Panc1 (cell line): ENCODE data around the gene KIAA1958.

Experiments
- POLR2AphosphoS5 ChIP-seq: IDR thresholded peaks from 2 replicates; pipeline ENCODE4 v1.6.1; 2012; ENCODE audit warnings: mild to moderate bottlenecking, low read depth, low read length, moderate library complexity
- SIN3A ChIP-seq: IDR thresholded peaks from 2 replicates; pipeline ENCODE4 v1.6.1; 2012; ENCODE audit warnings: low read depth, mild to moderate bottlenecking, low read length, moderate library complexity, borderline replicate concordance; ENCODE audit not compliant: insufficient read depth
- TCF7L2 ChIP-seq: IDR thresholded peaks from 2 replicates; pipeline ENCODE4 v1.6.1; 2011; ENCODE audit warnings: mild to moderate bottlenecking, low read depth, low read length, inconsistent platforms
- TF ChIP-seq, protein P1 (sequence below): fragments of 450-650 bp; IDR thresholded peaks from 2 replicates; pipeline ENCODE4 v1.5.1; 2017; ENCODE audit warnings: mild to moderate bottlenecking
- TF ChIP-seq, protein P2 (sequence below), 2 experiments: IDR thresholded peaks; 2 replicates each; pipeline ENCODE4 v1.6.1; 2011 to 2012; ENCODE audit warnings: low read depth in 2 of 2, control low read depth in 1 of 2, low read length in 1 of 2, mild to moderate bottlenecking in 1 of 2, moderate library complexity in 1 of 2; ENCODE audit not compliant: insufficient read depth in 1 of 2

DNA sequence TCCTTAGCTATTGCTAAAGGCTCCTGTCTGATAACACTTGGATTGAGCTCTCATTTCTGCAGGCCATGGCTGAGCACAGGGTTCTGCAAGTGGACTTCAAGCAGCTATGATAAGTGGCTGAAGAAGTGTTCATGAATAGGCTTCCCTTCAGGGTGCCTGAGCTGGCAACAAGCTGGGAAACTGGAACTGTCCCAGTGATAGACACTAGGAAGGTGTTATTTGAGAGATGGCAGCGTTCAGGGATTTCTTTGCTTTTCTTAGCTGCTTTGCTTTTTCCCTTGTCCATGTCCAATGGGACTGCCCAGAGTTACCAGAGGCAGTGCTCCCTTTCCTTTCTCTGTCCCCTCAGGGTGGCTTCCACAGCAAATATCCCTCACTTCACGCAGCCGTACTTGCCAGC, 155.5 kb downstream of the KIAA1958 start:
- TF ChIP-seq SIN3A, result no peak
- TF ChIP-seq, protein P1, sequence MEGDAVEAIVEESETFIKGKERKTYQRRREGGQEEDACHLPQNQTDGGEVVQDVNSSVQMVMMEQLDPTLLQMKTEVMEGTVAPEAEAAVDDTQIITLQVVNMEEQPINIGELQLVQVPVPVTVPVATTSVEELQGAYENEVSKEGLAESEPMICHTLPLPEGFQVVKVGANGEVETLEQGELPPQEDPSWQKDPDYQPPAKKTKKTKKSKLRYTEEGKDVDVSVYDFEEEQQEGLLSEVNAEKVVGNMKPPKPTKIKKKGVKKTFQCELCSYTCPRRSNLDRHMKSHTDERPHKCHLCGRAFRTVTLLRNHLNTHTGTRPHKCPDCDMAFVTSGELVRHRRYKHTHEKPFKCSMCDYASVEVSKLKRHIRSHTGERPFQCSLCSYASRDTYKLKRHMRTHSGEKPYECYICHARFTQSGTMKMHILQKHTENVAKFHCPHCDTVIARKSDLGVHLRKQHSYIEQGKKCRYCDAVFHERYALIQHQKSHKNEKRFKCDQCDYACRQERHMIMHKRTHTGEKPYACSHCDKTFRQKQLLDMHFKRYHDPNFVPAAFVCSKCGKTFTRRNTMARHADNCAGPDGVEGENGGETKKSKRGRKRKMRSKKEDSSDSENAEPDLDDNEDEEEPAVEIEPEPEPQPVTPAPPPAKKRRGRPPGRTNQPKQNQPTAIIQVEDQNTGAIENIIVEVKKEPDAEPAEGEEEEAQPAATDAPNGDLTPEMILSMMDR, result no peak
- no peak for TF ChIP-seq POLR2AphosphoS5
- TF ChIP-seq, protein P2, sequence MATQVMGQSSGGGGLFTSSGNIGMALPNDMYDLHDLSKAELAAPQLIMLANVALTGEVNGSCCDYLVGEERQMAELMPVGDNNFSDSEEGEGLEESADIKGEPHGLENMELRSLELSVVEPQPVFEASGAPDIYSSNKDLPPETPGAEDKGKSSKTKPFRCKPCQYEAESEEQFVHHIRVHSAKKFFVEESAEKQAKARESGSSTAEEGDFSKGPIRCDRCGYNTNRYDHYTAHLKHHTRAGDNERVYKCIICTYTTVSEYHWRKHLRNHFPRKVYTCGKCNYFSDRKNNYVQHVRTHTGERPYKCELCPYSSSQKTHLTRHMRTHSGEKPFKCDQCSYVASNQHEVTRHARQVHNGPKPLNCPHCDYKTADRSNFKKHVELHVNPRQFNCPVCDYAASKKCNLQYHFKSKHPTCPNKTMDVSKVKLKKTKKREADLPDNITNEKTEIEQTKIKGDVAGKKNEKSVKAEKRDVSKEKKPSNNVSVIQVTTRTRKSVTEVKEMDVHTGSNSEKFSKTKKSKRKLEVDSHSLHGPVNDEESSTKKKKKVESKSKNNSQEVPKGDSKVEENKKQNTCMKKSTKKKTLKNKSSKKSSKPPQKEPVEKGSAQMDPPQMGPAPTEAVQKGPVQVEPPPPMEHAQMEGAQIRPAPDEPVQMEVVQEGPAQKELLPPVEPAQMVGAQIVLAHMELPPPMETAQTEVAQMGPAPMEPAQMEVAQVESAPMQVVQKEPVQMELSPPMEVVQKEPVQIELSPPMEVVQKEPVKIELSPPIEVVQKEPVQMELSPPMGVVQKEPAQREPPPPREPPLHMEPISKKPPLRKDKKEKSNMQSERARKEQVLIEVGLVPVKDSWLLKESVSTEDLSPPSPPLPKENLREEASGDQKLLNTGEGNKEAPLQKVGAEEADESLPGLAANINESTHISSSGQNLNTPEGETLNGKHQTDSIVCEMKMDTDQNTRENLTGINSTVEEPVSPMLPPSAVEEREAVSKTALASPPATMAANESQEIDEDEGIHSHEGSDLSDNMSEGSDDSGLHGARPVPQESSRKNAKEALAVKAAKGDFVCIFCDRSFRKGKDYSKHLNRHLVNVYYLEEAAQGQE (IDR thresholded peaks at IDR 0.05; ENCODE audit: insufficient read depth in 1 of 2, low read depth in 2 of 2, low read length in 1 of 2), result no peak
- TF ChIP-seq TCF7L2, result no peak
